HG02840 (cell line): ENCODE results near the gene FCN2.

Experiments
- ATAC-seq: cut with Tn5 transposase; IDR thresholded peaks from one replicate; pipeline ENCODE4 v1.9.1; 2021; ENCODE audit warnings: mild to moderate bottlenecking, moderate library complexity, moderate number of reproducible peaks; ENCODE audit not compliant: unreplicated experiment, low FRiP score

Gene FCN2

DNA sequence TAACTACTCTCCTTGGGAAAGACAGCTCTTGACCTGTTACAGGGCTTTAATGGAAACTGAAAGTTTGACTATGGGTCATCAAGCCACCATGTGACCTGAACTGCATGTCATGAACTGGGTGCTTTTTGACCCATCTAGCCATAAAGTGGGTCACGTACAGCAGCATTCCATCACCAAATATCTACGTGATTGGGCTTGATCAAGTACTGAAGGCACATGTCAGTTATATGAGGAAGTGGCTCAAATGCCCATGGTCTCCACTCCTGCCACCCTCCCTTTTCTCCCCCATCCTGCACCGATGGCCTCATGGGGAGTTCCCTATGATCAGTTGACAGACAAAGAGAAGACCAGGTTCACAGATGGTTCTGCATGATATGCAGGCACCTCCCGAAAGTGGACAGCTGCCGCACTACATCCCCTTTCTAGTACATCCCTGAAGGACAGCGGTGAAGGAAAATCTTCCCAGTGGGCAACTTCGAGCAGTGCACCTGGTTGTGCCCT is 44.5 kb downstream of the FCN2 start:
- ATAC-seq = no peak

DNA sequence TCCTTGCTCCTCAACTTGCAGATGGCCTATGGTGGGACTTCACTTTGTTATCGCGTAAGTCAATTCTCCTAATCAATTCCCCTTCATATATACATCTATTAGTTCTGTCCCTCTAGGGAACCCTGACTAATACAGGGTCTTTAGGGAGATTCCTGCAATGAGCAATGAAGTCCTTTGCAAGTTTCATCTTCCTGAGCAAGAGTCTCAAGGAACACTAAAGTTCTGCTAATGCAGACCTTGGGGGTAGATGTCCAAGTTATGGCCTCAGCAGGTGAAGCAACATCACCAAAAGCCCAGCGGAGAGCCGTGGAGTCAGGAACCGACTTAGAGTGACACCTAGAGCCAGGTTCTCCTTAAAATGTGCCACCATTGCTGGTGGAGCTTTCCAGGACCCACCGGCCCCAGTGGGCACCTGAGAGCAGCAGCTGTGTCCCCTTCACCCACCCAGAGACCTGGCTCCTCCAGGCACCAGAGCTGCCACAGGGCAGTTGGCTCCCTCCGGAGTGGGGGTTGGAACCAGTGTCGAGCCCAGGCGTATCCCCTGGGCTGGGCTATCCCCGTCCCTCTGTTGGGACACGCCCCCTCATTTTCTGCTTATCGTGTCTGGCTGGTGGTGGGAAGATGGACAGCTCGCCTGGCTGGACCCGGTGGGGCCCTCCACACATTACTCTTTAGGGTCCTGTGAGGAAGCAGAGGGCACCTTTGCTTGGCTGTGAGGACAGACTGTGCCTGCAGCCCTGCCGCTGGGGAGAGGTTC is 48.0 kb downstream of the FCN2 start:
- ATAC-seq = no peak

- no peak for ATAC-seq
These were observed 48.9 kb downstream of the FCN2 start for GRCh38 chr9:134929193-134930158.

DNA sequence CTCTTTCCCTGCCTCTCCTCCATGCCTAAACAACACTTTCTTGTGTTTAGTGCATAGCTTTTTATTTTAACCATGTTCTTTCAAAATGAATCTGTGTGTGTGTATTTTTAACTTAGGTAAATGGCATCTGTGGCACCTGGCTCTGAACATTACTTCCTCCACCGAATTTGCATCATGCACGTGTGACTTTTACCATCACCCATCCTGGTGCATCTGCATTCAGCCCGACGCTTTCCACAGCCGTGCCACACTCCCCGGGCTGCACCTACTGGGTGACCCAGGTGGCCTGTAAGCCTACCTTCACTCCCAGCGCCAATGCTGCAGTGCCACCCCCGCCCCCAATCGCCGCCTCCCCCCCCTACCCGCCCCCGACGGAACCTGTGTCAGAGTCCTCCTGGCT is 49.8 kb downstream of the FCN2 start:
- peak; percentile 67 for ATAC-seq

GRCh38 chr9:134932171-134932570 is 51.6 kb downstream of the FCN2 start:
- no peak for ATAC-seq

DNA sequence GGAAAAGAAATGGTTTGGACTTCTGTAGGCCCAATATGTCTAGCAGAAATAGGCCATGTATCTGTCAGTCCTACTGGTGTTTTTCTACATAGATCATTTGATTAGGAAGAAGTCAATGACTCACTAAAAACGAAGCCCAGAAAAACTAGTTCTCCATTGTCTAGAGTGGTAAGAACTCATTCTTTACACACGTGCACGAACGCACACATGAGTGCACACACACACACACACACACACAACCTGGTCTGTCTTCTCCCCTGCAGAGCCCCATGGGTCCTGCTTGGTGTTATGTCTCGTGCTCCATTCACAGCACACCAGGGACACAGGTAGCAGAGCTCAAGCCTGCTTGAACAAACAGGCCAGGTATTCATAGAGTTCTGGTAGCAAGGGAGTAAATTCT is 52.0 kb downstream of the FCN2 start:
- ATAC-seq = no peak

DNA sequence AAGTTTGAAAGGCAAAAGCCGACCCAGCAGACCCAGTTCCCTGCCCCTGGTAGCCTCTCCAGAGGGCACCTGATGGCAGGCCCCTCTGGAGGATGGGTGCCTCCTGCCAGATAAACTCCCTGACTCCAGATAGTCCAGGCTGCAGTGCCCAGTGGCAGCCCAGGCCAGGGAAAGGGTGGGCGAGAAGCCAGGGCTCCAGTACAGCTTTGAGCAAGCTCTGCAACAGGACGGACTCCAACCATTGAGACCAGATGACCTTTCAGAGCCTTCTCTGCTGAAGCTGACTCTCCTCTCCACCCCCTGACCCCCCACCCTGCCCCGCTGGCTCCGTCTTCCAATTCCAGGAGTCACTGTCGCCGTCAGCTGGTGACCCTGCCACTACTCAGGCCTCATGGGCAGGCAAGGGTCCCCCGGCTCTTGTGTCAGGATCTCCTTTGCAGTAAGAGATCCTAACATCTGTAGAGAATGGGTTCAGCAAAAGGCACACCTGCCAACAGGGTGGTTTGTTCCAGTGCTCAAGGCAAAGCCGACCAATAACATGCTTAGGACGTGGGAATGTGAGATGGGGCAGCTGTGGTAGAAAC is 52.6 kb downstream of the FCN2 start:
- ATAC-seq = no peak

- ATAC-seq = no peak
These were observed 54.5 kb downstream of the FCN2 start for GRCh38 chr9:134935056-134935640.

DNA sequence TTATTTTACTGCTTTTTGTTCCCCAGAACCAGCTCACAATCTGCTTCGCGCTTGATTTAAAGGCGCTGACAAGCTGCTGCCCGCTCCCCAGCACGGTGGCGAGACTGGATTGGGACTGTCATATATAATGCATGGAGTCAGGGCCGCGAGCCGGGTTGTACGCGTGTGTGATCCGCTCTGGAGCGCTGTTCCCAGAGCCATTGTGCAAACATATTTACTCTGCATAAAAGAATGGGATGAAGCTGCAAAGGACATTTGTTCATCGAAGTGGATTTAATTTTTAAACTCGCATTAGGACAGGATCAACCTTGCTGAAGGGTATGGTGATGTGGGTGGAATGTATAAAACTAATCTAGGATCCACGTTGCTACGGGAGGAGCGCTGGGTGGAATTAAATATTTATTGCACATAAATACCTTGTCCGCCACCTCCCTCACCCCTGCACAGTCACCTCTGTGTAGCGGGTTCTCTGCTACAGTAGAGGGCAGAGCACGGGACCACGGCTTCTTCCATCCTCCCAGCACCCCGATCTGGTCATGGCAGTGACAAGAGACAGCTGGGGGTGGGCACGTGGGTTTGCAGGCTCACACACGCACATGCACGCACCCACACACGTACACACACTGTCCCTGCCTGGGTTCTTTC is 55.2 kb downstream of the FCN2 start:
- ATAC-seq = no peak

- ATAC-seq = no peak
These were observed 55.9 kb downstream of the FCN2 start for GRCh38 chr9:134936346-134937163.
